ENCODE results near the gene NR1I3.
"Not testable (repeated sequence)": the region's sequence is repeated elsewhere in the genome, so short reads cannot be mapped to it uniquely, and the experiment has no call there.

Gene NR1I3

DNA sequence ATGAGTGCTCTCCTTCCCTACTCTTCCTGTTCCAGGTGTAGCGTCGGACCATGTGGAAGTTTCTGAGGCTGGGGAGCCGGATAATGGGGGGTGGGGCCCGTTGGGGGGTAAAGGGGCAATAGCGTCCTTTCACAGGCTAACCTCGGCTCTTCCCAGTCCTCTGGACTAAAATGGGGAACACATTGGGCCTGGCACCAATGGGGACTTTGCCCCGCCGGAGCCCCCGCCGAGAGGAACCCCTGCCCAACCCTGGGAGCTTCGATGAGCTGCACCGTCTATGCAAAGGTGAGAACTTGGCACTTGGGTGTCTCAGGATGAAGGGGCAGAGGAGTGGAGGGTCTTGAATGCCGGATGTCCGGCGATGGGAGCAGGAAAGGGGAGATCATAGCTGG lies 11.7 kb downstream of the NR1I3 start:
- Histone ChIP-seq H3K79me2 (ENCODE audit: insufficient read depth, low read length) (peaks cover 13% of the 10 kb centered on the region), H3K27me3 (ENCODE audit: insufficient read depth, low read length, poor library complexity) (no peaks in the 10 kb centered on the region), H3K9me3 (ENCODE audit: insufficient read depth, low read length, severe bottlenecking) (no peaks in the 10 kb centered on the region), H2AFZ (ENCODE audit: low read depth, low read length) (peak overlapping the region; percentile 98), H3K4me2 (ENCODE audit: insufficient read depth, low read length) (peak overlapping the region; percentile 93), H3K4me1 (ENCODE audit: insufficient read depth, low read length) (peaks cover 27% of the 10 kb centered on the region), H3K36me3 (ENCODE audit: insufficient read depth, low read length) (peaks cover 24% of the 10 kb centered on the region), H3K27ac (ENCODE audit: low read length) (peak overlapping the region; percentile 88), H3K4me3 (ENCODE audit: low read depth in 1 of 2, low read length in 2 of 2) (peak overlapping the region; percentile 72 to 89), H3K9ac (ENCODE audit: low read depth, low read length) (peak overlapping the region; percentile 70), H4K20me1 (ENCODE audit: insufficient read depth, low read length) (0 out of 2 replicates have a peak, but pooled peaks cover 3% of the 10 kb centered on the region)
- ATAC-seq (ENCODE audit: insufficient read depth, low read depth): no peak
- no peak for DNase-seq
- no peak for TF ChIP-seq EZH2 (IDR thresholded peaks at IDR 0.05; ENCODE audit: borderline replicate concordance, low read depth, low read length, severe bottlenecking)
- TF ChIP-seq, protein P1, sequence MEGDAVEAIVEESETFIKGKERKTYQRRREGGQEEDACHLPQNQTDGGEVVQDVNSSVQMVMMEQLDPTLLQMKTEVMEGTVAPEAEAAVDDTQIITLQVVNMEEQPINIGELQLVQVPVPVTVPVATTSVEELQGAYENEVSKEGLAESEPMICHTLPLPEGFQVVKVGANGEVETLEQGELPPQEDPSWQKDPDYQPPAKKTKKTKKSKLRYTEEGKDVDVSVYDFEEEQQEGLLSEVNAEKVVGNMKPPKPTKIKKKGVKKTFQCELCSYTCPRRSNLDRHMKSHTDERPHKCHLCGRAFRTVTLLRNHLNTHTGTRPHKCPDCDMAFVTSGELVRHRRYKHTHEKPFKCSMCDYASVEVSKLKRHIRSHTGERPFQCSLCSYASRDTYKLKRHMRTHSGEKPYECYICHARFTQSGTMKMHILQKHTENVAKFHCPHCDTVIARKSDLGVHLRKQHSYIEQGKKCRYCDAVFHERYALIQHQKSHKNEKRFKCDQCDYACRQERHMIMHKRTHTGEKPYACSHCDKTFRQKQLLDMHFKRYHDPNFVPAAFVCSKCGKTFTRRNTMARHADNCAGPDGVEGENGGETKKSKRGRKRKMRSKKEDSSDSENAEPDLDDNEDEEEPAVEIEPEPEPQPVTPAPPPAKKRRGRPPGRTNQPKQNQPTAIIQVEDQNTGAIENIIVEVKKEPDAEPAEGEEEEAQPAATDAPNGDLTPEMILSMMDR (IDR thresholded peaks at IDR 0.05; ENCODE audit: borderline replicate concordance, extremely low read depth, low read length, poor library complexity, severe bottlenecking): no peak

DNA sequence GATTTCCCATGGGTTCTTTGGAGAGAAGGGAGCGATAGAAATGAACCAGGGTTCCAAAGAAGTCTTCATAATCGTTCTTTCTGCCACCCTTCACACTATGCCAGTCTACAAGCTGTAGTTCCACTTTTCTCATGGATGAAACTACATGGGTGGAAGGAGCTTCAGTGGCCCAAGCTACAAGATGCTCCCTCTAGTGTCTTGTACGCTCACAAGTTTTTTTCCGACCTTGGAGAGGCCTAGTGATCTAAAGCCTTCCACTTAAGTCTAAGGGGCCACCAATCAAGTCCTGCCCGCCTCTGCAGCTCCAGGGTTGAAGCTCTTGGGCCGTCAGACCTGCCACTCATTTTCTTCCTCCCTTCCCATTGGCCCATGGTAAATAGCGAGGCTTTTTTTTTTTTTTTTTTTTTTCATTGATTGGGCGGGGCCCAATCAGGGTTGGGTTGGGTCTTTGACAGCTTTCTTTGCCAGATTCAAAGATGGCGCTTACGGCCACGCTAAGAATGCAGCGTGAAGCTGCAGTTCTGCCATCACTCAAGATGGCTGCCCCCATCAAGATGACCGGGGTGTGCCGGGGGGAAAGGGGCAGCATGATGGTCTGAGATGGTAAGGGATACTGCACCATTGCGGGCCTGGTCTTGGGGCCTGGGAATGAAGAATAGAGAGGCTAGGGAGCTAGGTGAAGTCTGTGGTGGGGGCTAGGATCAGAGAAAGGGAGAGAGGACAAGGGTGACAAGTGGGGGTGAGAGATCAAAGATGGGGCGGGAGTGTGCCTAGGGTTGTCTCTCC lies 12.3 kb downstream of the NR1I3 start, which contains the start of gene TOMM40L:
Gene TOMM40L (plus strand): TSS at position 527 of the 786 bp plus-strand sequence. CDS start 430 bp downstream, outside the sequence.
- H3K79me2 ChIP-seq (ENCODE audit: insufficient read depth, low read length): peaks cover 13% of the 10 kb centered on the region
- no peaks in the 10 kb centered on the region for H3K9me3 ChIP-seq (ENCODE audit: insufficient read depth, low read length, severe bottlenecking)
- 0 out of 2 replicates have a peak, but pooled peaks cover under 1% of the 10 kb centered on the region for H4K20me1 ChIP-seq (ENCODE audit: insufficient read depth, low read length)
- peak within 1 kb of the TSS; percentile 70 for H3K9ac ChIP-seq (ENCODE audit: low read depth, low read length)
- peaks cover 27% of the 10 kb centered on the region for H3K4me1 ChIP-seq (ENCODE audit: insufficient read depth, low read length)
- no peak for TF ChIP-seq EZH2 (IDR thresholded peaks at IDR 0.05; ENCODE audit: borderline replicate concordance, low read depth, low read length, severe bottlenecking)
- TF ChIP-seq, protein P1 (IDR thresholded peaks at IDR 0.05; ENCODE audit: borderline replicate concordance, extremely low read depth, low read length, poor library complexity, severe bottlenecking): peak; percentile 82
- H2AFZ ChIP-seq (ENCODE audit: low read depth, low read length): peak within 1 kb of the TSS; percentile 98
- peak; percentile 95 for DNase-seq
- peak within 1 kb of the TSS; percentile 72 to 89 for H3K4me3 ChIP-seq (ENCODE audit: low read depth in 1 of 2, low read length in 2 of 2)
- peak; percentile 93 for ATAC-seq (ENCODE audit: insufficient read depth, low read depth)
- H3K36me3 ChIP-seq (ENCODE audit: insufficient read depth, low read length): peaks cover 24% of the 10 kb centered on the region
- H3K27me3 ChIP-seq (ENCODE audit: insufficient read depth, low read length, poor library complexity): no peaks in the 10 kb centered on the region
- peak within 1 kb of the TSS; percentile 88 for H3K27ac ChIP-seq (ENCODE audit: low read length)
- peak within 1 kb of the TSS; percentile 93 for H3K4me2 ChIP-seq (ENCODE audit: insufficient read depth, low read length)

DNA sequence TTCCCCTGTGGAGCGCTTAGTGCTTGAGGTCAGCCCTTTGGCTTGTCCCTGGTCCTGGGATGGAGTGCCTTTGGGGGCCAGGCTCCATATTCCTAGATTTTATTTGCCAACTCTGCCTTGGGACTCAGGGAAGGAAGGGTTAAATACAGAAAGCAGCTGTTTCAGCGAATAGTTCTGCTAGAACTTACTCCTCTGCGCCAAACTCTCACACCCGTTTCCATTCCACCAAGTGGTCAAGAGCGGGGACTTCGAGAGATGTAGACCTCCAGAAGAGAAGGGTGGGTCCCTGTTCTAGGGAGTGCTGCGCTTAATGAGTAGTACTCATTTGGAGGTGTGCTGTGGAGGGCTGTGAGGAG lies 12.8 kb downstream of the NR1I3 start:
- H3K79me2 ChIP-seq (ENCODE audit: insufficient read depth, low read length): peaks cover 13% of the 10 kb centered on the region
- H3K27ac ChIP-seq (ENCODE audit: low read length): peak overlapping the region; percentile 72
- H3K9ac ChIP-seq (ENCODE audit: low read depth, low read length): 0 out of 2 replicates have a peak overlapping the region, but pooled peaks have one; percentile 1
- H2AFZ ChIP-seq (ENCODE audit: low read depth, low read length): peak overlapping the region; percentile 79
- H3K9me3 ChIP-seq (ENCODE audit: insufficient read depth, low read length, severe bottlenecking): no peaks in the 10 kb centered on the region
- H3K36me3 ChIP-seq (ENCODE audit: insufficient read depth, low read length): peaks cover 24% of the 10 kb centered on the region
- peak overlapping the region in 1 of 2 experiments; percentile 21; a peak in 2 of 4 replicates for H3K4me3 ChIP-seq (ENCODE audit: low read depth in 1 of 2, low read length in 2 of 2)
- ATAC-seq (ENCODE audit: insufficient read depth, low read depth) (no peak), DNase-seq (no peak)
- H3K4me1 ChIP-seq (ENCODE audit: insufficient read depth, low read length): peaks cover 27% of the 10 kb centered on the region
- peak overlapping the region; percentile 49 for H3K4me2 ChIP-seq (ENCODE audit: insufficient read depth, low read length)
- no peaks in the 10 kb centered on the region for H4K20me1 ChIP-seq (ENCODE audit: insufficient read depth, low read length)
- H3K27me3 ChIP-seq (ENCODE audit: insufficient read depth, low read length, poor library complexity): no peaks in the 10 kb centered on the region
- TF ChIP-seq EZH2 (IDR thresholded peaks at IDR 0.05; ENCODE audit: borderline replicate concordance, low read depth, low read length, severe bottlenecking): no peak
- TF ChIP-seq, protein P1 (IDR thresholded peaks at IDR 0.05; ENCODE audit: borderline replicate concordance, extremely low read depth, low read length, poor library complexity, severe bottlenecking): no peak

DNA sequence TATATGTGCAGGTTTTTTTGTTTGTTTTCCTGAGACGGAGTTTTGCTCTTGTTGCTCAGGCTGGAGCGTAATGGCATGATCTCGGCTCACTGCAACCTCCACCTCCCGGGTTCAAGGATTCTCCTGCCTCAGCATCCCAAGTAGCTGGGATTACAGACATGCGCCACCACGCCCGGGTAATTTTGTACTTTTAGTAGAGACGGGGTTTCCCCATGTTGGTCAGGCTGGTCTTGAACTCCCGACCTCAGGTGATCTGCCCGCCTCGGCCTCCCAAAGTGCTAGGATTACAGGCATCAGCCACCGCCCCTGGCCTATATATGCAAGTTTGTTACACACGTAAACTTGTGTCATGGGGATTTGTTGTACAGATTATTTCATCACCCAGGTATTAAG lies 13.3 kb downstream of the NR1I3 start:
- H2AFZ ChIP-seq (ENCODE audit: low read depth, low read length): peak overlapping the region; percentile 79; the same call in 1 of the 2 replicates
- H3K4me2 ChIP-seq (ENCODE audit: insufficient read depth, low read length); H3K4me3 ChIP-seq (ENCODE audit: low read depth in 1 of 2, low read length in 2 of 2); H3K9me3 ChIP-seq (ENCODE audit: insufficient read depth, low read length, severe bottlenecking); H3K27me3 ChIP-seq (ENCODE audit: insufficient read depth, low read length, poor library complexity); H3K27ac ChIP-seq (ENCODE audit: low read length); H4K20me1 ChIP-seq (ENCODE audit: insufficient read depth, low read length); DNase-seq; H3K9ac ChIP-seq (ENCODE audit: low read depth, low read length); ATAC-seq (ENCODE audit: insufficient read depth, low read depth): not testable (repeated sequence)
- H3K36me3 ChIP-seq (ENCODE audit: insufficient read depth, low read length): peaks cover 22% of the 10 kb centered on the region
- peaks cover 27% of the 10 kb centered on the region for H3K4me1 ChIP-seq (ENCODE audit: insufficient read depth, low read length)
- H3K79me2 ChIP-seq (ENCODE audit: insufficient read depth, low read length): peaks cover 13% of the 10 kb centered on the region

All from DND-41 (cell line).